Loucy (cell line): ENCODE results near the gene ATG16L2.

Experiments used
- EZH2phosphoT487 ChIP-seq: fragments of 200-600 bp; IDR thresholded peaks from 2 replicates; pipeline ENCODE4 v1.6.1; 2018; ENCODE audit warnings: antibody characterized with exemption, mild to moderate bottlenecking, moderate library complexity, borderline replicate concordance
- TF ChIP-seq, protein P1 (sequence below): fragments of 200-600 bp; sonication (generic); conservative IDR thresholded peaks from 2 replicates; pipeline ENCODE4 v1.5.1; 2014; ENCODE audit warnings: mild to moderate bottlenecking, antibody characterized with exemption, low read length

DNA sequence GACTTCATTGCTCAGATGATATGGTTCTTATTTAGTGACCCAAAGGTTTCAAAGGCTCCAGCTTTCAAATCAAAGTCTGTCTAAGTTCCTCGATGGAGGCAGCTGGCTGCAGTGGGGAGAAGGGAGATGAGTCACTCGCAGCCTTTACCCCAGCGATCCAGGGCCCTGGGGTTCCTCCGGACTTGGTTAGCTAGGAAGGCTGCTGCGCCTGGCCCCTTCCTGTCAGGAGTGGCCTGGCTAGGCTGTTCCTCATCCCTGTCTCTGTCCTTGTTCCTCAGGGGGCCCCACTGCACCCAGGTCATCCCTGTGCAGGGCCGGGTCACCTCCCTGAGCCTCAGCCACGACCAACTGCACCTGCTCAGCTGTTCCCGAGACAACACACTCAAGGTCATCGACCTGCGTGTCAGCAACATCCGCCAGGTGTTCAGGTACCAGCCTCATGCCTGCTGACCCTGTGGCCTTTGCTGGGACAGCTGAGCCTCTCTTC is 13.9 kb downstream of the ATG16L2 start:
- TF ChIP-seq, protein P1, sequence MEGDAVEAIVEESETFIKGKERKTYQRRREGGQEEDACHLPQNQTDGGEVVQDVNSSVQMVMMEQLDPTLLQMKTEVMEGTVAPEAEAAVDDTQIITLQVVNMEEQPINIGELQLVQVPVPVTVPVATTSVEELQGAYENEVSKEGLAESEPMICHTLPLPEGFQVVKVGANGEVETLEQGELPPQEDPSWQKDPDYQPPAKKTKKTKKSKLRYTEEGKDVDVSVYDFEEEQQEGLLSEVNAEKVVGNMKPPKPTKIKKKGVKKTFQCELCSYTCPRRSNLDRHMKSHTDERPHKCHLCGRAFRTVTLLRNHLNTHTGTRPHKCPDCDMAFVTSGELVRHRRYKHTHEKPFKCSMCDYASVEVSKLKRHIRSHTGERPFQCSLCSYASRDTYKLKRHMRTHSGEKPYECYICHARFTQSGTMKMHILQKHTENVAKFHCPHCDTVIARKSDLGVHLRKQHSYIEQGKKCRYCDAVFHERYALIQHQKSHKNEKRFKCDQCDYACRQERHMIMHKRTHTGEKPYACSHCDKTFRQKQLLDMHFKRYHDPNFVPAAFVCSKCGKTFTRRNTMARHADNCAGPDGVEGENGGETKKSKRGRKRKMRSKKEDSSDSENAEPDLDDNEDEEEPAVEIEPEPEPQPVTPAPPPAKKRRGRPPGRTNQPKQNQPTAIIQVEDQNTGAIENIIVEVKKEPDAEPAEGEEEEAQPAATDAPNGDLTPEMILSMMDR: no peak
- no peak for TF ChIP-seq EZH2phosphoT487
